Thyroid gland (tissue), 4 donors: ENCODE measurements around the gene SLC8A3. TPM values are rescaled to one million over a fixed set of nuclear protein-coding genes. Genes with fewer than 3 reads are reported as not detected.

Experiments
- DNase-seq, 2 donors: peaks; one replicate each; pipeline ENCODE4 v3.0.0-alpha.2; 2019
- H3K27ac ChIP-seq, 3 donors: fragments of 200-600 bp; sonication (generic); 1 replicate in 2 of 3; 2 replicates in 1 of 3; pipeline ENCODE4 v1.5.1; 2016 to 2019; ENCODE audit warnings: mild to moderate bottlenecking in 1 of 3, moderate library complexity in 1 of 3
- H3K27me3 ChIP-seq: fragments of 200-600 bp; sonication (generic); one replicate; pipeline ENCODE4 v1.5.1; 2019
- H3K36me3 ChIP-seq, 2 donors: fragments of 200-600 bp; sonication (generic); one replicate each; pipeline ENCODE4 v1.5.1; 2016 to 2019
- H3K4me1 ChIP-seq, 2 donors: fragments of 200-600 bp; sonication (generic); one replicate each; pipeline ENCODE4 v1.5.1; 2017 to 2019
- H3K4me3 ChIP-seq, 3 donors: fragments of 200-600 bp; sonication (generic); replicated peaks in 1 of 3; 1 replicate in 2 of 3; 2 replicates in 1 of 3; pipeline ENCODE4 v1.5.1; 2016; ENCODE audit warnings: mild to moderate bottlenecking in 1 of 3
- H3K9me3 ChIP-seq: fragments of 200-600 bp; sonication (generic); one replicate; pipeline ENCODE4 v1.5.1; 2017
- POLR2A ChIP-seq, 2 donors: fragments of 450-650 bp; IDR thresholded peaks; one replicate each; pipeline ENCODE4 v1.6.1; 2017; ENCODE audit warnings: antibody characterized with exemption in 2 of 2, mild to moderate bottlenecking in 2 of 2, moderate library complexity in 1 of 2
- WGBS, 2 donors: methylation state at CpG; one replicate each; pipeline ENCODE4 v1.1.5; 2017; 5-methylcytosine and 5-hydroxymethylcytosine counted together
- intact Hi-C: fragments of 100-400 bp; cut with DNase I; formaldehyde crosslinking; loops from one replicate; pipeline ENCODE4 v1.15.1; 2023
- total RNA-seq, 4 donors: library from RNA; depleted of rRNA; stranded (reverse); fragments of >200 nt; gene quantifications; one replicate each; pipeline ENCODE4 v1.2.3, GENCODE V29; 2016
- TF ChIP-seq, protein P1 (sequence below), 6 experiments: fragments of 200-600 bp in 3 of 6; fragments of 450-650 bp in 3 of 6; sonication (generic) in 3 of 6; IDR thresholded peaks; one replicate each; pipeline ENCODE4 v1.5.1; 2016 to 2019; ENCODE audit warnings: antibody characterized with exemption in 6 of 6, mild to moderate bottlenecking in 2 of 6, inconsistent platforms in 1 of 6, moderate library complexity in 1 of 6

SLC8A3 gene
- total RNA-seq, 4 donors from 2014 or later: 0.29 TPM; not detected in 3

DNA sequence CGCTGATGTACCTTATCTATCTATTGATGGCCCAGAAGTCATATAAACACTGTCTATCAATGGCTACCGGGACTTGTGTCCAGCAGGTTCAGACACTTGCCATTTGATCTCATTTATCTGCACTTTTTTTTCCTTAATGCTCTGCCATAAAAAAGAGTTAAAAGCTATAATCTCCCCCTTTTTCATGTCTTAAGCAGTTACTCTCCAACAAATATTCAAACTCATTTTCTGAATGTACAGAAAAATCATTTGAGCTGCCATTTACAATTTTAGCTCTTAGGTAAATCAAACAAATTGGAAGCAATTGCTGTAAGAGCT, 101.4 kb downstream of the SLC8A3 start:
- Histone ChIP-seq H3K4me1 (no peaks in the 10 kb centered on the region), H3K27me3 (no peaks in the 10 kb centered on the region), H3K36me3 (no peaks in the 10 kb centered on the region), H3K4me3 (no peak overlapping the region), H3K9me3 (no peaks in the 10 kb centered on the region), H3K27ac (no peak overlapping the region)
- no peak for DNase-seq
- 21 to 22% methylated on average over 2 of the region's 2 CpGs for WGBS, 2 donors
- no peak for TF ChIP-seq POLR2A (IDR thresholded peaks at IDR 0.05)
- TF ChIP-seq, protein P1, sequence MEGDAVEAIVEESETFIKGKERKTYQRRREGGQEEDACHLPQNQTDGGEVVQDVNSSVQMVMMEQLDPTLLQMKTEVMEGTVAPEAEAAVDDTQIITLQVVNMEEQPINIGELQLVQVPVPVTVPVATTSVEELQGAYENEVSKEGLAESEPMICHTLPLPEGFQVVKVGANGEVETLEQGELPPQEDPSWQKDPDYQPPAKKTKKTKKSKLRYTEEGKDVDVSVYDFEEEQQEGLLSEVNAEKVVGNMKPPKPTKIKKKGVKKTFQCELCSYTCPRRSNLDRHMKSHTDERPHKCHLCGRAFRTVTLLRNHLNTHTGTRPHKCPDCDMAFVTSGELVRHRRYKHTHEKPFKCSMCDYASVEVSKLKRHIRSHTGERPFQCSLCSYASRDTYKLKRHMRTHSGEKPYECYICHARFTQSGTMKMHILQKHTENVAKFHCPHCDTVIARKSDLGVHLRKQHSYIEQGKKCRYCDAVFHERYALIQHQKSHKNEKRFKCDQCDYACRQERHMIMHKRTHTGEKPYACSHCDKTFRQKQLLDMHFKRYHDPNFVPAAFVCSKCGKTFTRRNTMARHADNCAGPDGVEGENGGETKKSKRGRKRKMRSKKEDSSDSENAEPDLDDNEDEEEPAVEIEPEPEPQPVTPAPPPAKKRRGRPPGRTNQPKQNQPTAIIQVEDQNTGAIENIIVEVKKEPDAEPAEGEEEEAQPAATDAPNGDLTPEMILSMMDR (IDR thresholded peaks at IDR 0.05): no peak
- intact Hi-C loops: no loop called here

DNA sequence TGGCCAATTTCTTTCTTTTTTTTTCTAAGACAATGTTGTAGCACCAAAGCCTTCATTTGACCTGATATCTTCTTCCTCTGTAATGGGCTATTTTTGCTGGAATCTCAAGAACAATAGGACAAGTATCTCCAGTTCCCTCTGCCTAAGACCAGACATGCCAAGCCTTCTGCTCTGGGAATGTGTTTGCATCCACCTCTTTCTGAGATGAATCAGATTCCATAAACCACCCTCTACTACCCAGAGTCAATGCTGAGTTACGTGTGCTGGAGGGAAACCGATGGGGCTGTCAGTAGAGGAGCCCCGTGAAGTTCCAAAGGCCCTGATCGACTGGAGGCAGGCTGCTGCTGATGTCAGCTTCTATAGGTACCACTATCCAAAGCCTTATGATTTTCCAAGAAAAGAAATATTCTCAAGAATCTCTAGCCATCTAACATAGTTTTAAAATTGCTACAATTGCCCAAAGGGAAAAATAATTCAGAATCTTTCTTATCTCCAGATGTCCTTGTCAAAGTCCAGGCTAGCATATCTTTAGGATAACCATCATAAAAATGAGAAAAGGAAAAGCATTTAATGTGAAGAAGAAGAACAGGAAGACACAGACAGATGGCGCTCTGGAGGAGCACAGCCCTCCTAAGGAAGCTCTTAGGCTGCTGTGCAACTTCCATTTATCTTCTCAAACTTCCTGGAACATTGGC, 101.9 kb downstream of the SLC8A3 start:
- DNase-seq: peak; percentile 19 to 39
- Histone ChIP-seq H3K27ac (no peak overlapping the region), H3K4me1 (no peaks in the 10 kb centered on the region), H3K4me3 (no peak overlapping the region), H3K27me3 (no peaks in the 10 kb centered on the region), H3K9me3 (no peaks in the 10 kb centered on the region), H3K36me3 (no peaks in the 10 kb centered on the region)
- intact Hi-C loops: no loop called here
- TF ChIP-seq POLR2A (IDR thresholded peaks at IDR 0.05): no peak
- TF ChIP-seq, protein P1 (IDR thresholded peaks at IDR 0.05): peak in 3 of 6 experiments; percentile 29 to 48 (median 34)
- 28 to 33% methylated on average over 5 of the region's 5 CpGs for WGBS, 2 donors

GRCh38 chr14:70084226-70084625, 104.5 kb downstream of the SLC8A3 start:
- TF ChIP-seq, protein P1 (IDR thresholded peaks at IDR 0.05): no peak
- TF ChIP-seq POLR2A (IDR thresholded peaks at IDR 0.05): no peak
- H3K4me1 ChIP-seq: no peaks in the 10 kb centered on the region
- no peak for DNase-seq
- no peaks in the 10 kb centered on the region for H3K27me3 ChIP-seq
- intact Hi-C loops: no loop called here
- H3K4me3 ChIP-seq: no peak overlapping the region
- H3K36me3 ChIP-seq: no peaks in the 10 kb centered on the region
- H3K9me3 ChIP-seq: no peaks in the 10 kb centered on the region
- WGBS, 2 donors: 39 to 48% methylated on average over 2 of the region's 2 CpGs
- H3K27ac ChIP-seq: no peak overlapping the region

GRCh38 chr14:70082394-70082793, 106.4 kb downstream of the SLC8A3 start:
- H3K27me3 ChIP-seq: no peaks in the 10 kb centered on the region
- intact Hi-C loops: no loop called here
- no peak for TF ChIP-seq POLR2A (IDR thresholded peaks at IDR 0.05)

GRCh38 chr14:70080076-70080475, 108.7 kb downstream of the SLC8A3 start:
- no peak for TF ChIP-seq POLR2A (IDR thresholded peaks at IDR 0.05)
- TF ChIP-seq, protein P1 (IDR thresholded peaks at IDR 0.05): no peak
- H3K36me3 ChIP-seq: no peaks in the 10 kb centered on the region
- H3K27me3 ChIP-seq: no peaks in the 10 kb centered on the region
- DNase-seq: no peak
- intact Hi-C loops: no loop called here
- H3K4me3 ChIP-seq: no peak overlapping the region
- no peak overlapping the region for H3K27ac ChIP-seq
- H3K9me3 ChIP-seq: no peaks in the 10 kb centered on the region
- H3K4me1 ChIP-seq: no peaks in the 10 kb centered on the region
- 82 to 86% methylated on average over 6 of the region's 6 CpGs for WGBS, 2 donors

More at GRCh38 chr14:70082394-70082793, 106.4 kb downstream of the SLC8A3 start:
- Histone ChIP-seq H3K4me3 (no peak overlapping the region), H3K36me3 (no peaks in the 10 kb centered on the region), H3K27ac (no peak overlapping the region), H3K4me1 (no peaks in the 10 kb centered on the region), H3K9me3 (no peaks in the 10 kb centered on the region)
- no peak for DNase-seq
- 58 to 60% methylated on average over 2 of the region's 2 CpGs for WGBS, 2 donors
